Esophagus muscularis mucosa (tissue), 4 donors: Measurements from ENCODE around the gene BCHE. TPM values are rescaled to one million over a fixed set of nuclear protein-coding genes. Genes with fewer than 3 reads are reported as not detected.
A peak's percentile ranks its signal among the peaks of the same experiment; 100 is the strongest.

Source experiments
- DNase-seq: peaks from one replicate; pipeline ENCODE4 v3.0.0-alpha.2; 2017; ENCODE audit errors: extremely low spot score
- H3K27ac ChIP-seq, 4 donors: fragments of 200-600 bp; sonication (generic); replicated peaks in 1 of 4; 1 replicate in 3 of 4; 2 replicates in 1 of 4; pipeline ENCODE4 v1.5.1; 2016 to 2019; ENCODE audit warnings: mild to moderate bottlenecking in 1 of 4
- H3K27me3 ChIP-seq, 4 donors: fragments of 200-600 bp; sonication (generic); one replicate each; pipeline versions ENCODE4 v1.5.1 to v1.6.0; 2016 to 2019
- H3K36me3 ChIP-seq, 4 donors: fragments of 200-600 bp; sonication (generic); one replicate each; pipeline ENCODE4 v1.5.1; 2016 to 2019
- H3K4me1 ChIP-seq, 4 donors: fragments of 200-600 bp; sonication (generic); one replicate each; pipeline ENCODE4 v1.5.1; 2016 to 2019
- H3K4me3 ChIP-seq, 4 donors: fragments of 200-600 bp; sonication (generic); 1 replicate in 2 of 4; 2 replicates in 2 of 4; pipeline ENCODE4 v1.5.1; 2016 to 2019; ENCODE audit warnings: mild to moderate bottlenecking in 4 of 4, moderate library complexity in 1 of 4
- H3K9me3 ChIP-seq, 4 donors: fragments of 200-600 bp; sonication (generic); 1 replicate in 3 of 4; 2 replicates in 1 of 4; pipeline ENCODE4 v1.5.1; 2016 to 2019
- EP300 ChIP-seq: sonication (generic); formaldehyde crosslinking; IDR thresholded peaks from one replicate; pipeline ENCODE4 v1.6.1; 2017; ENCODE audit warnings: antibody characterized with exemption
- POLR2A ChIP-seq: fragments of 450-650 bp; IDR thresholded peaks from one replicate; pipeline ENCODE4 v1.6.1; 2017; ENCODE audit warnings: antibody characterized with exemption, moderate library complexity, mild to moderate bottlenecking, low read depth
- POLR2AphosphoS5 ChIP-seq, 2 donors: sonication (generic); formaldehyde crosslinking; IDR thresholded peaks; one replicate each; pipeline ENCODE4 v1.6.1; 2017; ENCODE audit warnings: antibody characterized with exemption in 2 of 2
- WGBS: methylation state at CpG from one replicate; pipeline ENCODE4 v1.1.5; 2018; 5-methylcytosine and 5-hydroxymethylcytosine counted together
- intact Hi-C: fragments of 100-400 bp; cut with DNase I; formaldehyde crosslinking; loops from one replicate; pipeline ENCODE4 v1.15.1; 2023
- total RNA-seq, 4 donors: library from RNA; depleted of rRNA; stranded (reverse); fragments of >200 nt; gene quantifications; one replicate each; pipeline versions ENCODE4 v1.1.0 to v1.2.1, GENCODE V29; 2016
- TF ChIP-seq, protein P1 (sequence below), 3 experiments: fragments of 200-600 bp in 2 of 3; fragments of 450-650 bp in 1 of 3; sonication (generic) in 2 of 3; IDR thresholded peaks; one replicate each; pipeline ENCODE4 v1.5.1; 2017 to 2019; ENCODE audit warnings: antibody characterized with exemption in 3 of 3, mild to moderate bottlenecking in 2 of 3, moderate library complexity in 1 of 3

The BCHE gene
- total RNA-seq, 4 donors from 2014 or later = 46.6 to 71.8 (median 49.0) TPM

DNA sequence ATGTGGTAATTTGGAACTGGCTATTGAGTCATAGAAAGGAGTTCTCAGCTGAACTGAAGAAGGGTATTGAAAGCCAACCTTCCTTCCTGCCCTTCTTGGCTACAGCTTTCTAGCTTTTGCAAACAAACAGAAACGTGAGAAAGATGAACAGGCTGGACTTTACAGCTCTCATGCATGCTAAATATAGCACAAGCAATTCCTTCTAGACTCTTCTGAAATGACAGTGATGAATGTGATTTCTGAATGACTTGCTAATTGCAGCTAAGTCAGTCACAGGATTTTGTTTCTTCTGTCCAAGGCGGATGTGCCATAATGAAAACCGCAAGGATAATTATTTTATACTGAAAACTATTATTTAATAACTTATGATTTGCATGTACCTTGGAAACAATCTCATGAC, 36.3 kb downstream of the BCHE start:
- Histone ChIP-seq H3K9me3 (no peaks in the 10 kb centered on the region), H3K27ac (peak overlapping the region in 3 of 4 donors; percentile 28 to 54 (median 49)), H3K27me3 (no peaks in the 10 kb centered on the region), H3K4me3 (no peak overlapping the region), H3K36me3 (no peaks in the 10 kb centered on the region), H3K4me1 (peaks cover 0 to 37% (median 33%) of the 10 kb centered on the region in 4 donors)
- intact Hi-C loops = no loop called here
- no peak for TF ChIP-seq POLR2AphosphoS5 (IDR thresholded peaks at IDR 0.05)
- TF ChIP-seq POLR2A = no peak
- TF ChIP-seq, protein P1, sequence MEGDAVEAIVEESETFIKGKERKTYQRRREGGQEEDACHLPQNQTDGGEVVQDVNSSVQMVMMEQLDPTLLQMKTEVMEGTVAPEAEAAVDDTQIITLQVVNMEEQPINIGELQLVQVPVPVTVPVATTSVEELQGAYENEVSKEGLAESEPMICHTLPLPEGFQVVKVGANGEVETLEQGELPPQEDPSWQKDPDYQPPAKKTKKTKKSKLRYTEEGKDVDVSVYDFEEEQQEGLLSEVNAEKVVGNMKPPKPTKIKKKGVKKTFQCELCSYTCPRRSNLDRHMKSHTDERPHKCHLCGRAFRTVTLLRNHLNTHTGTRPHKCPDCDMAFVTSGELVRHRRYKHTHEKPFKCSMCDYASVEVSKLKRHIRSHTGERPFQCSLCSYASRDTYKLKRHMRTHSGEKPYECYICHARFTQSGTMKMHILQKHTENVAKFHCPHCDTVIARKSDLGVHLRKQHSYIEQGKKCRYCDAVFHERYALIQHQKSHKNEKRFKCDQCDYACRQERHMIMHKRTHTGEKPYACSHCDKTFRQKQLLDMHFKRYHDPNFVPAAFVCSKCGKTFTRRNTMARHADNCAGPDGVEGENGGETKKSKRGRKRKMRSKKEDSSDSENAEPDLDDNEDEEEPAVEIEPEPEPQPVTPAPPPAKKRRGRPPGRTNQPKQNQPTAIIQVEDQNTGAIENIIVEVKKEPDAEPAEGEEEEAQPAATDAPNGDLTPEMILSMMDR (IDR thresholded peaks at IDR 0.05) = no peak
- TF ChIP-seq EP300 = no peak
- DNase-seq = no peak
- 50% methylated on average over 3 of the region's 3 CpGs for WGBS

DNA sequence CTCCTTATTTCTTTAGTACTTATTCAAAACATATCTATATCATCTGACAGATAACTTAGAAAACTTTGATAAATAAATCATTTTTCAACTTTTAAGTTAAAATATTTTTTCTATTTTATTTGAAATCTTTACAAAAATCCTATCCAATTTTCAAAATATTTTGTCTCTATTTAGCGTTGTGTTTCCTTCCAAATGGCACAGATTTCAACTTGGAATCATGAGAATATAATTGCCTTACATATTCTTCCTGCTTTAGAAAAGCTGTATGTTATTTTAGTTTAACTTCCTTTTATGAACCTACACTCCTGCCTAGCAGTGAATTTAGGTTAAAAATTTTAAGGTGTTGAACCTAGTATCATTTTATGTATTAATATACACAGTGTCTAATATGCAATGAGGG, 38.2 kb downstream of the BCHE start:
- peaks cover 0 to 33% (median 25%) of the 10 kb centered on the region in 4 donors for H3K4me1 ChIP-seq
- TF ChIP-seq POLR2A (no peak), POLR2AphosphoS5 (IDR thresholded peaks at IDR 0.05) (no peak), EP300 (no peak)
- TF ChIP-seq, protein P1 (IDR thresholded peaks at IDR 0.05) = no peak
- intact Hi-C loops = loop anchor here (10.0 kb wide), 1 partner anchor 594 kb away; no protein-coding TSS in a partner anchor
- no peaks in the 10 kb centered on the region for H3K27me3 ChIP-seq
- no peak for DNase-seq
- no peak overlapping the region for H3K27ac ChIP-seq
- no peak overlapping the region for H3K4me3 ChIP-seq
- no peaks in the 10 kb centered on the region for H3K36me3 ChIP-seq
- H3K9me3 ChIP-seq = no peaks in the 10 kb centered on the region
- 57% methylated on average over 1 of the region's 1 CpG for WGBS

DNA sequence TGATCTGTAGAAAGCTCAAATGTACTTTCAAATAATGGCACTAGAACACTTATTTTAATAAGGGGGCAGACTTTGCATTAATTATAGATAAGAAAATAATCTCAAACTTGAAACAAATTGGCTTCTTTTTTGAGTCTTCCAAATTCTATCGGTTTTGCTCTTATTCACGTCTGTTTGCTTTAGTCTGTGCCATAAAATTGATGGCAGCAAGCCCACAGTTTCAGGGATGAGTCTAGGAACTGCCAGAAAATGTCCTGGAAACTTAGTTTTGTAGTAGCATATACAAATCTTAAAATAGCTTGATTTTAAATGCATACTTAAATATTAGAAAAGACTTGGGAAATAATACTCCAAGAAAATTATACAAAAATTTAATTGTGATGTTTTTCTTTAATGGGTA, 39.7 kb downstream of the BCHE start:
- intact Hi-C loops = loop anchor here (10.0 kb wide), 1 partner anchor 593 kb away; no protein-coding TSS in a partner anchor
- no peak for TF ChIP-seq POLR2AphosphoS5 (IDR thresholded peaks at IDR 0.05)
- TF ChIP-seq, protein P1 (IDR thresholded peaks at IDR 0.05) = no peak
- 28% methylated on average over 2 of the region's 2 CpGs for whole genome bisulfite sequencing

DNA sequence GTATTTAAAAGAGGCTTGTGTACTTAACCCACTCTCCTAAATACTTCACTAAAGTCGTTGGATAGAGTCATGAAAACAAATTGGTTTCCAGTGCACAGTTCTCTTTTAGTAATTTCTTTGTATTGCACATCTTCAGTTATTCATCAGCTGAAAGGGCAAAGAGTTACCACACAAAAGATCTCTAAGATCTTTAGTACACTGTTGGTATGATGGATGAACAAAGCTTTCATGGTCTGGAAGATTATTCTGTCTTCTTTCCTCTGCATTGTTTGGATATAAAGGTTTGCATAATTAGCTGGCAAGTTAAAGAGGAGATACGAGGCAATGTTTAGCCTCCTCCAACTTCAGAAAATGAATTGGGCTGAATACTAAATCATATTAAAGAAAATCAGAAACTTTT, 40.5 kb downstream of the BCHE start:
- TF ChIP-seq, protein P1 (IDR thresholded peaks at IDR 0.05) = no peak
- no peak for TF ChIP-seq POLR2AphosphoS5 (IDR thresholded peaks at IDR 0.05)
- Histone ChIP-seq H3K36me3 (no peaks in the 10 kb centered on the region), H3K27ac (peak overlapping the region in 3 of 4 donors; percentile 19 to 33 (median 32)), H3K9me3 (no peaks in the 10 kb centered on the region), H3K27me3 (no peaks in the 10 kb centered on the region), H3K4me1 (peaks cover 0 to 33% (median 25%) of the 10 kb centered on the region in 4 donors), H3K4me3 (no peak overlapping the region)
- 31% methylated on average over 2 of the region's 2 CpGs for WGBS
- DNase-seq = no peak
- intact Hi-C loops = loop anchor here (10.0 kb wide), 1 partner anchor 592 kb away; no protein-coding TSS in a partner anchor

More for the DNA sequence above, 39.7 kb downstream of the BCHE start:
- H3K4me1 ChIP-seq = peaks cover 0 to 33% (median 25%) of the 10 kb centered on the region in 4 donors
- no peaks in the 10 kb centered on the region for H3K36me3 ChIP-seq
- peak overlapping the region in 3 of 4 donors; percentile 32 to 51 (median 45) for H3K27ac ChIP-seq
- H3K9me3 ChIP-seq = no peaks in the 10 kb centered on the region
- no peaks in the 10 kb centered on the region for H3K27me3 ChIP-seq
- no peak for DNase-seq
- peak overlapping the region in 2 of 4 donors; percentile 7 to 12 for H3K4me3 ChIP-seq

DNA sequence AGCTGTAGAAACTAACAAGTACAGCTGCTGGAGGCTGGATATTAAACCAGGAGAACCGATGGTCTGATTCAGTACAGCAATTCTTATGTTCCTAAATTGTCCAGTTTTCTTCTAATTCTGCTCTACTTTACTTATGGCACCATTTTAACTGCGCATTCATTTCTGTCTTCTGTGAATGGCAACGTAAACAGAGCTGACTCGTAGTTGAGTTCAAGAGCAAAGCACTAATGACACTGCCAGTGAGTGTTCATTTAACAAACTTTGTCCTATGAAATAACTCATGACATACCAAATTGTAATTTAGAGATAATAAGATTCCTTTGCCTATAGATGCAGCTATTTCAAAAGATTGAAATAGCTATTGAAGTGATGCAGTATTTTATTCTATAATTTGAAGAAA, 48.7 kb downstream of the BCHE start:
- no peaks in the 10 kb centered on the region for H3K27me3 ChIP-seq
- peaks cover 0 to 12% (median 6%) of the 10 kb centered on the region in 4 donors for H3K4me1 ChIP-seq
- no peak overlapping the region for H3K27ac ChIP-seq
- intact Hi-C loops = no loop called here
- no peaks in the 10 kb centered on the region for H3K9me3 ChIP-seq
- DNase-seq = no peak
- TF ChIP-seq EP300 (no peak), POLR2A (no peak), POLR2AphosphoS5 (IDR thresholded peaks at IDR 0.05) (no peak)
- TF ChIP-seq, protein P1 (IDR thresholded peaks at IDR 0.05) = no peak
- H3K36me3 ChIP-seq = no peaks in the 10 kb centered on the region
- H3K4me3 ChIP-seq = no peak overlapping the region
- WGBS = 68% methylated on average over 4 of the region's 4 CpGs
